ENCODE measurements around the gene ITCH. TPM values are rescaled to one million over a fixed set of nuclear protein-coding genes. Genes with fewer than 3 reads are reported as not detected.
"Not testable (repeated sequence)": the region's sequence is repeated elsewhere in the genome, so short reads cannot be mapped to it uniquely, and the experiment has no call there.

The ITCH gene
- total RNA-seq, 4 donors from 2014 or later, result 37.4 to 48.4 (median 43.4) TPM

GRCh38 chr20:34363465-34364222, 571 bp downstream of the ITCH start:
- Histone ChIP-seq H3K27me3 (no peaks in the 10 kb centered on the region), H3K36me3 (no peaks in the 10 kb centered on the region), H3K27ac (peak overlapping the region; percentile 95), H3K4me3 (peak overlapping the region; percentile 96), H3K4me1 (peaks cover 39% of the 10 kb centered on the region), H3K9me3 (no peaks in the 10 kb centered on the region)
- no peak for DNase-seq (ENCODE audit: low spot score in 2 of 2)
- WGBS, result under 1% methylated on average over 58 of the region's 70 CpGs
- TF ChIP-seq EP300 (IDR thresholded peaks at IDR 0.05) (no peak), POLR2A (IDR thresholded peaks at IDR 0.05) (no peak), CTCF (IDR thresholded peaks at IDR 0.05) (no peak), POLR2AphosphoS5 (IDR thresholded peaks at IDR 0.05) (no peak)

- TF ChIP-seq EP300 (IDR thresholded peaks at IDR 0.05) (no peak), POLR2A (IDR thresholded peaks at IDR 0.05) (no peak), POLR2AphosphoS5 (IDR thresholded peaks at IDR 0.05) (no peak), CTCF (IDR thresholded peaks at IDR 0.05) (no peak)
- peak overlapping the region; percentile 96 for H3K4me3 ChIP-seq
- no peaks in the 10 kb centered on the region for H3K36me3 ChIP-seq
- no peak for DNase-seq (ENCODE audit: low spot score in 2 of 2)
- H3K4me1 ChIP-seq, result peaks cover 39% of the 10 kb centered on the region
- peak overlapping the region; percentile 95 for H3K27ac ChIP-seq
- no peaks in the 10 kb centered on the region for H3K9me3 ChIP-seq
- H3K27me3 ChIP-seq, result no peaks in the 10 kb centered on the region
- 30% methylated on average over 4 of the region's 4 CpGs for WGBS
Measured at GRCh38 chr20:34364223-34364506, 1.1 kb downstream of the ITCH start.

- no peak overlapping the region for H3K4me3 ChIP-seq
- H3K4me1 ChIP-seq, result peaks cover 39% of the 10 kb centered on the region
- DNase-seq (ENCODE audit: low spot score in 2 of 2), result peak in 1 of 2 donors; percentile 24
- no peaks in the 10 kb centered on the region for H3K27me3 ChIP-seq
- WGBS, result 67% methylated on average over 3 of the region's 3 CpGs
- TF ChIP-seq CTCF (IDR thresholded peaks at IDR 0.05), result no peak
- no peak for TF ChIP-seq POLR2A (IDR thresholded peaks at IDR 0.05)
- TF ChIP-seq POLR2AphosphoS5 (IDR thresholded peaks at IDR 0.05), result no peak
- TF ChIP-seq EP300 (IDR thresholded peaks at IDR 0.05), result no peak
- no peak overlapping the region for H3K27ac ChIP-seq
- peaks cover 16% of the 10 kb centered on the region for H3K36me3 ChIP-seq
- no peaks in the 10 kb centered on the region for H3K9me3 ChIP-seq
Measured at GRCh38 chr20:34365765-34366213, 2.7 kb downstream of the ITCH start.

- Histone ChIP-seq H3K27me3 (no peaks in the 10 kb centered on the region), H3K27ac (no peak overlapping the region), H3K9me3 (no peaks in the 10 kb centered on the region), H3K4me3 (no peak overlapping the region), H3K4me1 (peaks cover 39% of the 10 kb centered on the region), H3K36me3 (peaks cover 24% of the 10 kb centered on the region)
- WGBS, result 60% methylated on average over 5 of the region's 5 CpGs
- TF ChIP-seq POLR2AphosphoS5 (IDR thresholded peaks at IDR 0.05) (no peak), CTCF (IDR thresholded peaks at IDR 0.05) (no peak), POLR2A (IDR thresholded peaks at IDR 0.05) (no peak), EP300 (IDR thresholded peaks at IDR 0.05) (no peak)
- DNase-seq (ENCODE audit: low spot score in 2 of 2), result peak in 1 of 2 donors; percentile 10
Measured at GRCh38 chr20:34367155-34367554, 4.1 kb downstream of the ITCH start.

- not testable (repeated sequence) for H3K9me3 ChIP-seq, H3K4me3 ChIP-seq, H3K27ac ChIP-seq, H3K27me3 ChIP-seq
- DNase-seq (ENCODE audit: low spot score in 2 of 2), result peak in 1 of 2 donors; percentile 17
- peaks cover 34% of the 10 kb centered on the region for H3K4me1 ChIP-seq
- peaks cover 24% of the 10 kb centered on the region for H3K36me3 ChIP-seq
- WGBS, result 84% methylated on average over 9 of the region's 9 CpGs
Measured at GRCh38 chr20:34367911-34368310, 4.8 kb downstream of the ITCH start.
